OCI-LY7 (cell line): Measurements from ENCODE around the gene TCP1. TPM values are rescaled to one million over a fixed set of nuclear protein-coding genes. Genes with fewer than 3 reads are reported as not detected.
"Not testable (repeated sequence)": the region's sequence is repeated elsewhere in the genome, so short reads cannot be mapped to it uniquely, and the experiment has no call there.

Experiments
- BruUV-seq: library from RNA; stranded (reverse); fragments of 400-500 nt; replicated peaks from 2 replicates; lab custom pipeline; 2021; lab: Mats Ljungman, UMichigan
- CTCF ChIA-PET: fragments of 300-600 bp; sonication (Branson Sonifier 250); formaldehyde crosslinking; loops from one replicate; lab custom pipeline; 2022; ENCODE audit warnings: antibody characterized with exemption; ENCODE audit not compliant: unreplicated experiment; lab: Charles Lee
- POLR2A ChIA-PET: fragments of 300-600 bp; sonication (Branson Sonifier 250); formaldehyde crosslinking; loops from one replicate; lab custom pipeline; 2022; ENCODE audit warnings: antibody characterized with exemption; lab: Charles Lee
- DNase-seq: peaks from one replicate; pipeline ENCODE4 v3.0.0-alpha.2; 2015; ENCODE audit warnings: low spot score
- H2AFZ ChIP-seq: fragments of 200-600 bp; sonication (generic), shearing (Covaris generic); 2 replicates; pipeline ENCODE4 v1.6.1; 2014; ENCODE audit warnings: mild to moderate bottlenecking, antibody characterized with exemption, low read length, moderate library complexity
- H3K27ac ChIP-seq: fragments of 200-600 bp; sonication (generic); 2 replicates; pipeline ENCODE4 v1.5.1; 2014; ENCODE audit warnings: mixed run types, low read depth, mild to moderate bottlenecking, moderate library complexity, low read length, inconsistent platforms; ENCODE audit not compliant: poor library complexity, severe bottlenecking
- H3K36me3 ChIP-seq: fragments of 200-600 bp; sonication (generic); 2 replicates; pipeline ENCODE4 v1.6.1; 2014; ENCODE audit warnings: mild to moderate bottlenecking, antibody characterized with exemption, low read length, moderate library complexity, mixed read lengths; ENCODE audit not compliant: insufficient read depth
- H3K4me1 ChIP-seq: fragments of 200-600 bp; sonication (generic); 2 replicates; pipeline ENCODE4 v1.5.1; 2014; ENCODE audit warnings: mild to moderate bottlenecking, low read length; ENCODE audit not compliant: insufficient read depth, poor library complexity, severe bottlenecking
- H3K4me2 ChIP-seq: fragments of 200-600 bp; sonication (generic); 2 replicates; pipeline ENCODE4 v1.6.1; 2014; ENCODE audit warnings: mild to moderate bottlenecking, low read length
- H3K4me3 ChIP-seq: fragments of 200-600 bp; sonication (generic); 2 replicates; pipeline ENCODE4 v1.5.1; 2014; ENCODE audit warnings: mild to moderate bottlenecking, low read depth, low read length; ENCODE audit not compliant: poor library complexity, severe bottlenecking
- H3K79me2 ChIP-seq: fragments of 200-600 bp; sonication (generic); 2 replicates; pipeline ENCODE4 v1.6.1; 2016; ENCODE audit warnings: low read depth, mild to moderate bottlenecking, low read length, moderate library complexity, mixed read lengths; ENCODE audit not compliant: insufficient read depth
- H3K9me2 ChIP-seq: fragments of 200-600 bp; sonication (generic); 2 replicates; pipeline ENCODE4 v1.6.1; 2016; ENCODE audit warnings: mild to moderate bottlenecking, low read length, mixed read lengths; ENCODE audit not compliant: insufficient read depth
- H3K9me3 ChIP-seq: fragments of 200-600 bp; sonication (generic); 2 replicates; pipeline ENCODE4 v1.6.1; 2014; ENCODE audit warnings: mild to moderate bottlenecking, mixed run types, low read length, mixed read lengths
- H4K20me1 ChIP-seq: fragments of 200-600 bp; sonication (generic); 2 replicates; pipeline ENCODE4 v1.6.1; 2014; ENCODE audit warnings: mild to moderate bottlenecking, antibody characterized with exemption, low read length, moderate library complexity, mixed read lengths; ENCODE audit not compliant: insufficient read depth
- CTCF ChIP-seq: fragments of 200-600 bp; sonication (generic); conservative IDR thresholded peaks from 2 replicates; pipeline ENCODE4 v1.5.1; 2014; ENCODE audit warnings: mild to moderate bottlenecking, antibody characterized with exemption, low read length, moderate library complexity, mixed read lengths
- EZH2phosphoT487 ChIP-seq: fragments of 200-600 bp; sonication (generic); IDR thresholded peaks from 2 replicates; pipeline ENCODE4 v1.6.1; 2018; ENCODE audit warnings: low read depth, borderline replicate concordance, mild to moderate bottlenecking, mixed run types, antibody characterized with exemption, low read length, moderate library complexity, mixed read lengths
- intact Hi-C: fragments of 100-400 bp; cut with micrococcal nuclease; formaldehyde crosslinking; loops from one replicate; pipeline ENCODE4 v1.10.0; 2022; ENCODE audit not compliant: unreplicated experiment
- total RNA-seq, 2 experiments: library from RNA; depleted of rRNA in 1 of 2; stranded (reverse); fragments of >200 nt in 1 of 2; shearing (Covaris generic) in 1 of 2; gene quantifications; 2 replicates each; pipeline ENCODE4 v1.2.3, GENCODE V29; 2014 to 2022

Gene TCP1
- total RNA-seq, 2 experiments from 2014 or later, result 319 to 386 TPM

GRCh38 chr6:159739341-159739740 lies 50.1 kb downstream of the TCP1 start:
- H3K36me3 ChIP-seq, result peaks cover 90% of the 10 kb centered on the region
- H3K4me3 ChIP-seq, result no peak overlapping the region
- no peak overlapping the region for H3K27ac ChIP-seq
- CTCF ChIA-PET, result no interaction called here
- no TSS peak for BruUV-seq
- H2AFZ ChIP-seq, result no peak overlapping the region
- H3K9me2 ChIP-seq, result no peaks in the 10 kb centered on the region
- intact Hi-C loops, result no loop called here
- DNase-seq, result no peak
- peaks cover 31% of the 10 kb centered on the region for H3K4me1 ChIP-seq
- POLR2A ChIA-PET, result interaction anchor here (0.6 to 2.1 kb wide), 2 partner anchors 22 to 44 kb away, joined by 3 to 8 read pairs; partner anchors contain the start of gene ACAT2
- H3K4me2 ChIP-seq, result no peak overlapping the region
- TF ChIP-seq EZH2phosphoT487 (no peak), CTCF (no peak)
- H3K79me2 ChIP-seq, result peaks cover 96% of the 10 kb centered on the region
- peaks cover 28% of the 10 kb centered on the region for H4K20me1 ChIP-seq
- no peaks in the 10 kb centered on the region for H3K9me3 ChIP-seq

GRCh38 chr6:159736908-159737307 lies 52.5 kb downstream of the TCP1 start:
- Histone ChIP-seq H4K20me1 (peaks cover 32% of the 10 kb centered on the region), H3K79me2 (peaks cover 99% of the 10 kb centered on the region), H3K4me1 (peaks cover 40% of the 10 kb centered on the region), H3K27ac (no peak overlapping the region), H3K4me3 (no peak overlapping the region), H2AFZ (no peak overlapping the region), H3K4me2 (no peak overlapping the region), H3K9me3 (no peaks in the 10 kb centered on the region), H3K9me2 (no peaks in the 10 kb centered on the region), H3K36me3 (peaks cover 88% of the 10 kb centered on the region)
- no peak for DNase-seq
- ChIA-PET CTCF (no interaction called here), POLR2A (interaction anchor here (0.6 to 2.1 kb wide), 7 partner anchors 8 to 1234 kb away, joined by 3 to 18 read pairs (median 5); partner anchors contain the start of genes MRPL18, TCP1 and WTAP)
- BruUV-seq, result no TSS peak
- no peak for TF ChIP-seq CTCF
- TF ChIP-seq EZH2phosphoT487, result no peak
- intact Hi-C loops, result no loop called here

- DNase-seq, H3K9me2 ChIP-seq, H3K4me2 ChIP-seq, H2AFZ ChIP-seq, H3K4me3 ChIP-seq, intact Hi-C loops, BruUV-seq, CTCF ChIA-PET, H3K9me3 ChIP-seq, H3K27ac ChIP-seq: not testable (repeated sequence)
- H3K4me1 ChIP-seq, result peaks cover 62% of the 10 kb centered on the region
- POLR2A ChIA-PET, result interaction anchor here (1.5 kb wide), 1 partner anchor 28 kb away, joined by 5 read pairs; the partner anchor contains the start of gene ACAT2
- peaks cover 57% of the 10 kb centered on the region for H4K20me1 ChIP-seq
- H3K79me2 ChIP-seq, result peaks cover 100% of the 10 kb centered on the region
- peaks cover 87% of the 10 kb centered on the region for H3K36me3 ChIP-seq
These were observed 56.0 kb downstream of the TCP1 start for GRCh38 chr6:159733395-159733794.

- intact Hi-C loops, CTCF ChIA-PET, H3K9me3 ChIP-seq, DNase-seq, BruUV-seq, H3K4me2 ChIP-seq, H2AFZ ChIP-seq, H3K27ac ChIP-seq, H3K4me3 ChIP-seq, H3K9me2 ChIP-seq: not testable (repeated sequence)
- Histone ChIP-seq H4K20me1 (peaks cover 62% of the 10 kb centered on the region), H3K79me2 (peaks cover 100% of the 10 kb centered on the region), H3K36me3 (peaks cover 82% of the 10 kb centered on the region), H3K4me1 (peaks cover 58% of the 10 kb centered on the region)
- POLR2A ChIA-PET, result interaction anchor here (0.9 to 2.1 kb wide), 7 partner anchors 10 to 58 kb away, joined by 5 to 8 read pairs (median 5); partner anchors contain the start of genes ACAT2, MRPL18 and TCP1
These were observed 56.9 kb downstream of the TCP1 start for GRCh38 chr6:159732550-159732949.
